ENCODE measurements around the gene BMX.

- TF ChIP-seq CTCF (IDR thresholded peaks at IDR 0.05) (no peak), ZFX (IDR thresholded peaks at IDR 0.05; ENCODE audit: borderline replicate concordance) (no peak)
Measured at GRCh38 chrX:15566244-15566643, 65.6 kb downstream of the BMX start.
